K562 (cell line): ENCODE data around the gene HHATL. TPM values are rescaled to one million over a fixed set of nuclear protein-coding genes. Genes with fewer than 3 reads are reported as not detected.

ENCODE experiments used
- ATAC-seq: fragments of 200-7000 bp; cut with Tn5 transposase; 3 replicates; pipeline ENCODE4 v1.9.1; 2020; ENCODE audit warnings: moderate library complexity
- BruUV-seq: library from RNA; stranded (reverse); fragments of 400-500 nt; replicated peaks from 2 replicates; lab custom pipeline; 2021; lab: Mats Ljungman, UMichigan
- CTCF ChIA-PET: fragments of 300-600 bp; formaldehyde crosslinking; extraction: SDS; loops from one replicate; lab custom pipeline; 2021; ENCODE audit warnings: low intra/inter-chr PET ratio; lab: Yijun Ruan, JAX
- POLR2A ChIA-PET: fragments of 300-600, 350-650 bp; sonication (Branson Sonifier 250); formaldehyde crosslinking; extraction: SDS; loops from one replicate; lab custom pipeline; 2021; ENCODE audit warnings: antibody characterized with exemption, inconsistent platforms; lab: Yijun Ruan, JAX
- DNase-seq, 4 experiments: peaks; one replicate each; pipeline versions ENCODE4 v3.0.0 to v3.0.0-alpha.2; 2011 to 2018; ENCODE audit warnings: low spot score in 3 of 4, mixed read lengths in 3 of 4; ENCODE audit errors: extremely low read depth in 1 of 4
- FAIRE-seq: peaks from 2 replicates; lab custom pipeline; 2011; peaks lifted over from hg19 to GRCh38; lab: Jason Lieb, UNC
- H2AFZ ChIP-seq: 2 replicates; pipeline ENCODE4 v1.6.0; 2011; ENCODE audit warnings: low read depth, low read length, control low read depth, inconsistent platforms
- H3K27ac ChIP-seq: fragments of 200-600 bp; 3 replicates; pipeline ENCODE4 v1.8.0; 2011; ENCODE audit warnings: low read depth, mild to moderate bottlenecking, control low read depth, inconsistent platforms, low read length, moderate library complexity, mixed read lengths; ENCODE audit errors: extremely low read depth
- H3K27me3 ChIP-seq, 2 experiments: fragments of 300-600 bp in 1 of 2; 2 replicates in 1 of 2; 3 replicates in 1 of 2; pipeline versions ENCODE4 v1.6.0 to v1.8.0; 2011; ENCODE audit warnings: inconsistent platforms in 2 of 2, low read length in 2 of 2, mild to moderate bottlenecking in 1 of 2, mixed read lengths in 1 of 2, moderate library complexity in 1 of 2; ENCODE audit not compliant: control insufficient read depth in 2 of 2, insufficient read depth in 2 of 2
- H3K36me3 ChIP-seq: fragments of 300-600 bp; 3 replicates; pipeline ENCODE4 v1.8.0; 2011; ENCODE audit warnings: mild to moderate bottlenecking, low read length, inconsistent platforms; ENCODE audit not compliant: control insufficient read depth, insufficient read depth
- H3K4me1 ChIP-seq, 2 experiments: fragments of 200-600 bp in 1 of 2; replicated peaks in 1 of 2; 2 replicates in 1 of 2; 3 replicates in 1 of 2; pipeline versions ENCODE4 v1.5.1 to v1.8.0; 2011; ENCODE audit warnings: inconsistent platforms in 2 of 2, low read length in 2 of 2, mild to moderate bottlenecking in 1 of 2, mixed read lengths in 1 of 2, moderate library complexity in 1 of 2; ENCODE audit not compliant: control insufficient read depth in 2 of 2, insufficient read depth in 2 of 2
- H3K4me2 ChIP-seq: 2 replicates; pipeline ENCODE4 v1.6.1; 2011; ENCODE audit warnings: low read length, control low read depth, inconsistent platforms, mixed read lengths; ENCODE audit not compliant: insufficient read depth
- H3K4me3 ChIP-seq: fragments of 200-600 bp; sonication (generic), shearing (Covaris generic); 2 replicates; pipeline ENCODE4 v1.5.1; 2016; ENCODE audit warnings: control low read depth, inconsistent platforms
- H3K79me2 ChIP-seq: fragments of 200-600 bp; 3 replicates; pipeline ENCODE4 v1.8.0; 2011; ENCODE audit warnings: low read length, inconsistent platforms; ENCODE audit not compliant: control insufficient read depth, insufficient read depth
- H3K9ac ChIP-seq, 2 experiments: 2 replicates each; pipeline versions ENCODE4 v1.6.0 to v1.6.1; 2011; ENCODE audit warnings: low read depth in 2 of 2, low read length in 2 of 2, control low read depth in 1 of 2, inconsistent platforms in 1 of 2, mild to moderate bottlenecking in 1 of 2, mixed read lengths in 1 of 2; ENCODE audit not compliant: insufficient read depth in 1 of 2
- H3K9me1 ChIP-seq: one replicate; pipeline ENCODE4 v1.6.0; 2011; ENCODE audit warnings: inconsistent platforms, mild to moderate bottlenecking, low read length, moderate library complexity; ENCODE audit not compliant: control insufficient read depth, insufficient read depth
- H3K9me3 ChIP-seq: replicated peaks from 2 replicates; pipeline ENCODE4 v1.5.1; 2011; ENCODE audit warnings: low read depth, low read length, inconsistent platforms; ENCODE audit not compliant: control insufficient read depth, insufficient read depth
- H4K20me1 ChIP-seq: replicated peaks from 2 replicates; pipeline ENCODE4 v1.6.1; 2011; ENCODE audit warnings: low read length, inconsistent platforms, mixed read lengths; ENCODE audit not compliant: control insufficient read depth, insufficient read depth
- FOXM1 ChIP-seq, 2 experiments: fragments of 450-650 bp in 1 of 2; sonication (generic) in 1 of 2; formaldehyde crosslinking in 1 of 2; IDR thresholded peaks; 2 replicates each; pipeline versions ENCODE4 v1.6.1 to v1.9.0; 2017 to 2022; ENCODE audit warnings: low read depth in 2 of 2, mild to moderate bottlenecking in 2 of 2, missing genetic modification reagents in 1 of 2, moderate library complexity in 1 of 2
- SAP30 ChIP-seq: fragments of 200-600 bp; sonication (generic); IDR thresholded peaks from 2 replicates; pipeline ENCODE4 v1.6.1; 2012; ENCODE audit warnings: borderline replicate concordance, low read depth, mild to moderate bottlenecking, moderate library complexity, low read length, control low read depth, inconsistent platforms; ENCODE audit not compliant: insufficient read depth, poor library complexity, severe bottlenecking
- ZNF740 ChIP-seq, 3 experiments: fragments of 200-800 bp in 1 of 3; sonication (Bioruptor generic) in 1 of 3; sonication (generic) in 1 of 3; formaldehyde crosslinking in 1 of 3; IDR thresholded peaks; 2 replicates each; pipeline versions ENCODE4 v1.6.1 to v1.8.0; 2016 to 2022; ENCODE audit warnings: mild to moderate bottlenecking in 2 of 3, missing compliant biosample characterization in 2 of 3, missing genetic modification characterization in 2 of 3, missing genetic modification reagents in 1 of 3
- WGBS: fragments of 100-300 bp; shearing (Covaris generic); methylation state at CpG from one replicate; pipeline ENCODE4 v1.1.6; 2016; ENCODE audit warnings: low coverage, mixed read lengths; ENCODE audit not compliant: insufficient coverage; ENCODE audit errors: missing lambda C conversion rate; 5-methylcytosine and 5-hydroxymethylcytosine counted together
- in situ Hi-C: fragments of 300-500 bp; cut with MboI; formaldehyde crosslinking; loops from 4 replicates; pipeline ENCODE4 v1.15.0; 2018; ENCODE audit warnings: inconsistent platforms, mixed read lengths
- intact Hi-C: fragments of 100-400 bp; cut with micrococcal nuclease; formaldehyde crosslinking; loops from 2 replicates; pipeline ENCODE4 v1.14.2; 2022
- polyA plus RNA-seq, 8 experiments: library from polyadenylated mRNA; depleted of rRNA in 4 of 8; stranded (reverse) in 5 of 8; unstranded in 3 of 8; fragments of >200 nt; fragmentation: Nextera tagmentation in 2 of 8; fragmentation: Illumina TruSeq in 1 of 8; extraction: Ambion mirVana in 2 of 8; extraction: Trizol in 1 of 8; gene quantifications; 2 replicates each; pipeline versions ENCODE4 v1.2.1 to v1.2.3, GENCODE V29; 2011 to 2014; ENCODE audit warnings: inconsistent platforms in 1 of 8, missing spikeins in 1 of 8
- total RNA-seq, 7 experiments: library from RNA; depleted of rRNA in 6 of 7; stranded (reverse); fragments of >200 nt in 6 of 7; fragmentation: Illumina TruSeq in 2 of 7; extraction: Trizol in 2 of 7; gene quantifications; 2 replicates each; pipeline versions ENCODE4 v1.2.1 to v1.2.3, GENCODE V29; 2011 to 2021; ENCODE audit warnings: low replicate concordance in 1 of 7

Gene HHATL
- total and polyA plus RNA-seq, 9 of the 15 experiments (the other 6 are each of a cell fraction or from before 2014, with no cell fraction given): not detected

- Histone ChIP-seq H3K36me3 (no peaks in the 10 kb centered on the region), H3K9ac (no peak overlapping the region), H3K4me3 (no peak overlapping the region), H3K4me2 (no peak overlapping the region), H3K27me3 (peaks cover 8 to 55% of the 10 kb centered on the region in 2 experiments; a peak in 4 of 5 replicates), H3K79me2 (no peaks in the 10 kb centered on the region), H3K9me3 (no peaks in the 10 kb centered on the region), H3K4me1 (no peaks in the 10 kb centered on the region; a peak in 1 of 5 replicates), H4K20me1 (peaks cover 9% of the 10 kb centered on the region; the same call in 1 of the 2 replicates), H3K9me1 (no peaks in the 10 kb centered on the region), H2AFZ (no peak overlapping the region), H3K27ac (no peak overlapping the region)
- BruUV-seq: no TSS peak
- FAIRE-seq (no peak), ATAC-seq (no peak), DNase-seq (peak in 1 of 4 experiments; percentile 36)
- intact Hi-C loops (no loop called here), in situ Hi-C loops (loop anchor here (5.0 to 10.0 kb wide), 2 partner anchors 97 to 174 kb away; partner anchors contain the start of gene ZBTB47)
- 19% methylated on average over 10 of the region's 10 CpGs for WGBS
- ChIA-PET POLR2A (interaction anchor here (0.5 to 1.1 kb wide), 4 partner anchors 156 to 231 kb away, joined by 3 to 4 read pairs (median 4); no protein-coding TSS in a partner anchor), CTCF (interaction anchor here (0.5 kb wide), 1 partner anchor 438 kb away, joined by 4 read pairs; no protein-coding TSS in a partner anchor)
- no peak for TF ChIP-seq FOXM1 (IDR thresholded peaks at IDR 0.05; ENCODE audit: low read depth)
- no peak for TF ChIP-seq FOXM1 (CRISPR knock-in tag; IDR thresholded peaks at IDR 0.05; ENCODE audit: low read depth)
- TF ChIP-seq SAP30: no peak
- 0 out of 2 replicates have a peak, but pooled peaks have one; percentile 27 for TF ChIP-seq ZNF740 (CRISPR knock-in tag; IDR thresholded peaks at IDR 0.05)
- TF ChIP-seq ZNF740 (tag; IDR thresholded peaks at IDR 0.05): no peak
Observed at GRCh38 chr3:42749025-42749752, 46.6 kb upstream of the HHATL start.
